GM18951 (cell line): Measurements from ENCODE around the gene RNF223.

Source experiments
- POLR2A ChIP-seq: IDR thresholded peaks from 4 replicates; pipeline ENCODE4 v1.6.1; 2011; ENCODE audit warnings: mild to moderate bottlenecking; ENCODE audit not compliant: insufficient read length, insufficient read depth; ENCODE audit errors: extremely low read depth
- in situ Hi-C: fragments of 300-500 bp; cut with MboI; formaldehyde crosslinking; loops from one replicate; pipeline ENCODE4 v1.12.0; 2022; ENCODE audit warnings: low sequenced_read_pairs, mixed read lengths, inconsistent platforms; ENCODE audit not compliant: unreplicated experiment

Gene RNF223

DNA sequence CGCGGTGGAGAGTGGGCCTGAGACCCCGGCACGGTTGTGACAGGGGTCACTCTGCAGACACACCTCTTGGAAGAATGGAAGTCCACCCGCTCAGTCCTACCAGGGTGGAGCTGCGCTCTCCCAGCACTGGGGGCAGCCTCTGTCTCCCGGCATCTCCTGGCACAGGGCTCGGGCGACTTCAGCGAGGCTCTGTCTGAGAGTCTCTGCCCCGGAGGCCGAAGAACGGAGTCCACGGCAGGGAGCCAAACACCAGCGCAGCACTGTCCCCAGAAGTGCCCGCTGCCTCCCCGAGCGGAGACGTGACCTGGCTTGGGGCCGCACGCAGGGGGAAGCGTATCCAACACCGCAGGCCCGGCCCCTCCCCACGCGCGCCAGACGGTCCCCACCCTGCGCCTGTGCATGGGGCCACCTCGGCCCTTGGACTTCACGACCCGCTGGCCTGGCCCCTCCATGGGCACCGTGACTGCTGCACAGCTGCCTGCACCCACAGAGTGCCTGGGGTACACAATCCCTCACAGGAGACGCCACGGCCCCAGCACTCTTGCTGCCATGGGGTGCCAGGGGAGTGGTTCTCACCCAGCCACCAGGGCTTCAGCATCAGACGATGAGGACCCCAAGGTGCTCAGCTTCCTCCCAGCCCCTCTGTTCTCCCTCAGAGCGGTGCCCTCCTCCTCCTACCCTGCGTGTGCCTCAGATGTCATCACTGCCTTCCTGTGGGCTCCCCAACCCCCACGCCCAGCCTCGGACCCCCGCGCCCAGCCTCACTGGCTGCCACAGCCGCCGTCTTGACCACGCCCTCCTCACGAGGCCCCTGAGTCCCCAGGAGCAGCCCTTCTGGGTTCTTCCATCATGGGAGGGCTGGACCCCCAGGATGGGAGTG is 14.9 kb upstream of the RNF223 start:
- no peak for TF ChIP-seq POLR2A
- in situ Hi-C loops, result no loop called here

- in situ Hi-C loops, result no loop called here
- no peak for TF ChIP-seq POLR2A
These were observed 14.1 kb upstream of the RNF223 start for GRCh38 chr1:1088029-1088800.

DNA sequence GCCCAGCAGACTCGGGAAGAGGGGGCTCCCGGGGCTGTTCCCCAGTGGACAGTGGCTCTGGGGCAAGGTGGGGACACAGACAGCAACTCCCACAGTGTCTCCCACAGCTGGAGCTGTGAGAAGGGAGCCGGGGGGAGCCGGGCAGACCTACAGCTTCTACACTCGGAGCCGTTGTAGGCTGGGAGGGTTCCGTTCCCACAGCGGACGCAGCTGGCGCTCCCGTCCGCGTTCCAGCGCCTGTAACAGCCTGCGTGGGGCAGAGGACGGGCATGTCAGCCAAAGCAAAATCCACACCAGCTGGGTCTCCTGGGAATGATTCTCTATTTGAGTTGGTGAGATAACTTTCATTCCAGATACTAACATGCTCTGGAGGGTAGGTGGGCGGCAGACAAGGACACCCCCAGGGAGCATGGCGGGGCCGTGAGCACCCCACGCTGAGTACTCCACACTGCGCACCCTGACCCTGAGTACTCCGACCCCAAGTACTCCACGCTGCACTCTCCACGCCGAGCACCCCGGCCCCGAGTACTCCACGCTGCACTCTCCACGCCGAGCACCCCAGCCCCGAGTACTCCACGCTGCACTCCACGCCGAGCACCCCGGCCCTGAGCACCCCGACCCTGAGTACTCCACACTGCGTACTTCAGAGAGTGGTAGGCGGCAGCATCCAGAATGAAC is 13.4 kb upstream of the RNF223 start:
- in situ Hi-C loops, result no loop called here
- TF ChIP-seq POLR2A, result no peak

- in situ Hi-C loops, result no loop called here
- no peak for TF ChIP-seq POLR2A
These were observed 12.8 kb upstream of the RNF223 start for GRCh38 chr1:1086911-1087341.

DNA sequence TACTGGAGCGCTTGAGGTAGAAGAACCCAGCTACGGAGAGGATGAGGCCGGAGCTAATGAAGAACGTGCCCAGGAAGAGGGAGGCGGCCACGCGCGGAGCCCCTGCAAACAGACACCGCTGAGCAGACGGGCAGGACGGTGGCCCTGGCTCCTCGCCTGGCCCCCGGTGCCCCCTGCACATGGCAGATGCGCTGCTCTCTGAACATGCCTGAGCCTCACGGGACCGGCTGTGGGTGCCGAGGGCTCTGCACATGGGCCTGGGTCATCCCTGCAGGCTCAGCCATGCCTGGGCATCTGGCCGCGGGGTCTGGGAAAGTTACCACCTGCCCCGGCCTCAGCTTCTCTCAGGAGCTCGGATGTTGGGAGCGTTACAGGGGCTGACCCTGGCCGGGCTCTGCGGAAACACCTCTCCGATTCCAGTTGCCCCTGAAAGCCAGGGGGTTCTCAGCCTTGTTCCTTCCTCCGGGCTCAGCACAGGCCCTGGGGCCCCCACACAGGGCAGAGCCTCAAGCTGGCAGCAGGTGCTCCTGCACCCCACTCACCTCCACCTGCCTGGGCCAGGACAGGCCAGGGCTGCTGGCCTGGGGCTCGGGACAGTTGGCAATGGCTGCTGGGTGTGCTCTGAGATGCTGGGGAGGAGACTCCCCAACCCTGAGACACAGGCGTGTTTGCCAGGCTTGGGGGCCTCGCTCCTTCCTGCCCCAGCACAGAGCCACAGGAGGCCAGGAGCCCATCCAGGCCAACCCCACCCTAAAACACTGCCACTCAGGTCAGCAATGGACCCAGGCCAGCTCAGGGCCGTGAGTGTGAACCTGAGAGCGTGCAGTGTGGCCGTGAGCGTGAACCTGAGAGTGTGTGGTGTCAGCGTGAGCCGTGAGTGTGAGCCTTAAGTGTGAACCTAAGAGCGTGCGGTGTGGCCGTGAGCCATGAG is 12.1 kb upstream of the RNF223 start:
- no peak for TF ChIP-seq POLR2A
- in situ Hi-C loops, result no loop called here

GRCh38 chr1:1085171-1085841 is 11.2 kb upstream of the RNF223 start:
- in situ Hi-C loops, result no loop called here
- no peak for TF ChIP-seq POLR2A

GRCh38 chr1:1084372-1085170 is 10.5 kb upstream of the RNF223 start:
- TF ChIP-seq POLR2A, result no peak

GRCh38 chr1:1083416-1084371 is 9.6 kb upstream of the RNF223 start:
- in situ Hi-C loops, result no loop called here
- no peak for TF ChIP-seq POLR2A

More at GRCh38 chr1:1084372-1085170, 10.5 kb upstream of the RNF223 start:
- in situ Hi-C loops, result no loop called here

DNA sequence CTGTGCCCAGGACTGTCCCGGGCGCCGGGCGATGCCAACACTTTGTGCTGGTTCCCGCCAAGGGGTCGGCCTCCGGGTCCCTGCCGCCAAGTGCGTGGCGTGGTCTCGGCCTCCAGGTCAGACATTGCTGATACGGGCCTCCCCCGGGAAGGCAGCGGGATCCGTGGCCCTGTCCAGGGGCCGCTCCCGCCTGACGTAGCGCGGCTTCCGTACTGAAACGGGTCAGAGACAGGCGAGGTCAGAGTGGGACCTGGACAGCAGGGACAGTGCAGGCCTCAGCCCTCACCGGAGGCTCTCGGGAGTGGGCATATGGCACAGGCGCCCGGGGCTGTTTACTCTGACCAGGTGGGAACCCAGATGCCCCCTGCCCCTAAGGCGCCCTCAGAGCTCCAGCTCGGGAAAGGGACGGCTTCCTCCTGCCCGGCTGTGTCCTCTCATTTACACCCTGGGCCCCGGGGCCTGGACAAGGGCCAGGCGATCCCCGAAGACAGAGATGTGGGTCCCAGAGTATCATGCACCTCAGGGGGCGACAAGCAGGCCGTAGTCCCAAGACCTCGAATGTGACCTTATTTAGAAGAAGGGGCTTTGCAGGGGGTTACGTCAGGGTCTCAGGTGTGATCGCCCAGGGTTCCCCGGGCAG is 8.8 kb upstream of the RNF223 start:
- no peak for TF ChIP-seq POLR2A
- in situ Hi-C loops, result no loop called here
